ENCODE data around the gene NSD2.

The NSD2 gene

DNA sequence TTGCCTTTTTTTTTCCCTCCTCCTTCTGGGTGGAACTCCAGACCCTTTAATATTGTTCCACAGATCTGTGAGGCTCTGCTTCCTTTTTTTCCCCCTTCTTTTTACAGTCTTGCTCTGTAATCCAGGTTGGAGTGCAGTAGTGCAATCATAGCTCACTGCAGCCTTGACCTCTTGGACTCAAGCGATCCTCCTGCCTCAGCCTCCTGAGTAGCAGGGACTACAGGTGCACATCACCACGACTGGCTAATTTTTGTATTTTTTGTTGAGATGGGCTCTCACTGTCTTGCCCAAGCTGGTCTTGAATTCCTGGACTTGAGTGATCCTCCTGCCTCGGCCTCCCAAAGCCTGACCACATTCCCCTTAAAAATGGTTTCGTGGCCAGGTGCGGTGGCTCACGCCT, 26.8 kb downstream of the NSD2 start:
- peak overlapping the region; percentile 87 for H3K27ac ChIP-seq
- no peak for TF ChIP-seq CTCF (conservative IDR thresholded peaks at IDR 0.05)

- H3K27ac ChIP-seq, result peak overlapping the region; percentile 87
Observed at GRCh38 chr4:1898681-1899080, 27.5 kb downstream of the NSD2 start.

DNA sequence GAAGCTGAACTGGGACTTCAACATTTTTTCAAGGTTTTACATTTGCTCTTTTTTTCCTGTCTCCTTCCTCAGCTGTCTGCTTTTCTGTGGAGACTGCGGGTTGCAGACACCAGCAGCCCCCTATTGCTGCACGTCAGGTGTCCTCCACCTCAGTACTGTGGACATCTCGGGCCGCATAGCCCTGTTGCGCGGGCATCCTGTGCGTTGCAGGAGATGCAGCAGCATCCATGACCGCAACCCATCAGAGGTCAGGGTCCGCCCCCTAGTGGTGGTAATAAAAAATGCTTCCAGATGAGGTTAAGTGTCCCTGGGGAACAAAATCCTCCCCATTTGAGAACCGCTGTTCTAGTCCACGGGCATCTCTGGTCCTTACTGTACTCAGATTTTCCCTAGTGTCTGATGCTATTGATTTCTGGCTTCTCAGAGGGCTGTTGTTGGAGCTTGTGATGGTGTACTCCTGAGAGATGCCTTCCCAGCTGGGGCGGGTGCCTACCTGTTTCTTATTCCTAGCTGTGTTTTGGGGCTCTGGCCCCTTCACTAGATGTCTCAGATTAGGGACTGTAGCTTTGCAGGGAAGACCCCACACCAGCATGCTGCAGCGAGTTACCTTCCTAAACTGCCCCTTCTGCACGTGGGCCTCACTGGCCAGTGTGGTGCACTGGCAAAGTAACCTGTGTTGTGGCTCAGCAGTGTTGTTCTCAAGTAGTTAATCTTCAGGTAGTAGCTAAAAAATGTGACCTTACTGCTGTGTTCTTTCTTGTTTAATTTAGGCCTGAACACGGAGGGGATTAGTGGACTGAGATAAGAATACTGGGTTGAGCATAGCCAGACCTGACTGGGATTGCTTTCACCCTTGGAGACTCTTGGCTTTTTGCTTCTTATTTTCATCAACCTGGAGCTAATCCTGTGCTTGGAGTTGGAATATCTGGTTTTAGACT, 28.2 kb downstream of the NSD2 start:
- H3K27ac ChIP-seq, result peak overlapping the region; percentile 87
- peak; percentile 87 for TF ChIP-seq CTCF (conservative IDR thresholded peaks at IDR 0.05)

More at GRCh38 chr4:1898681-1899080, 27.5 kb downstream of the NSD2 start:
- TF ChIP-seq CTCF (conservative IDR thresholded peaks at IDR 0.05), result no peak

GRCh38 chr4:1900087-1900433, 28.9 kb downstream of the NSD2 start:
- TF ChIP-seq CTCF (conservative IDR thresholded peaks at IDR 0.05), result no peak
- H3K27ac ChIP-seq, result peak overlapping the region; percentile 87

- no peak for TF ChIP-seq CTCF (conservative IDR thresholded peaks at IDR 0.05)
- peak overlapping the region; percentile 87 for H3K27ac ChIP-seq
Observed at GRCh38 chr4:1900624-1901023, 29.4 kb downstream of the NSD2 start.

DNA sequence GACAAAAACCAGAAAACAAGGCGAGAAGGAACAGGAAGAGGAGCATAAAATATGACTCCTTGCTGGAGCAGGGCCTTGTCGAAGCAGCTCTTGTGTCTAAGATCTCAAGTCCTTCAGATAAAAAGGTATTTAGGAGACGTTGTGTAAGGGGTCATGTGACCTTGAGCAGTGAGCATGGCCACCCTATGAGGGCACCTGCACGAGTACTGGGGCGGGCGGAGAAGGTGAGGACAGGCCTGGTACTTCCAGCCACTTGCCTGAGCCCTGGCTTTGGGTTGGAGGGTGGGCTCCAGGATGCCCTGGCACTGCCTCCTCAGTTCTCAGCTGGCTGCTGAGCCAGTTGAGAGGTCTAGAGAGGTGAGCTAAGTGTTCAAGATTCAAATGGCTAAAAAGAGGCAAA, 29.9 kb downstream of the NSD2 start:
- no peak for TF ChIP-seq CTCF (conservative IDR thresholded peaks at IDR 0.05)
- H3K27ac ChIP-seq, result peak overlapping the region; percentile 87

DNA sequence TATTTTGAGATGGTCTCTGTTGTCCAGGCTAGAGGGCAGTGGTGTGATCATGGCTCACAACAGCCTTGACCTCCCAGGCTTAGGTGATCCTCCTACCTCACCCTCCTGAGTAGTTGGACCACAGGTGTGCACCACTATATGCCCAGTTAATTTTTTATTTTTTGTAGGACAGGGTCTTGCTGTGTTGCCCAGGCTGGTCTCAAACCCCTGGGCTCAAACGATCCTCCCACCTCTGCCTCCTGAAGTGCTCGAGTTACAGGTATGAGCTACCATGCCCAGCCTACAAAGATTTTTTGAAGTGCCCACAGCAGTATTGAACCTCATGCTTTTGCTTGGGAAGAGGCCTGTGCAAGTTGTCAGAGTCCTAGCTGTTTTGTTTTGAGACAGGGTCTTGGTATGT, 31.1 kb downstream of the NSD2 start:
- H3K27ac ChIP-seq, result peak overlapping the region; percentile 87
- TF ChIP-seq CTCF (conservative IDR thresholded peaks at IDR 0.05), result no peak

All from VCaP (cell line).